Mesenchymal stem cell (in vitro differentiated cells and primary cell): ENCODE results near the gene ACOX1.

Source experiments
- DNase-seq: peaks from one replicate; pipeline ENCODE4 v3.0.0-alpha.2; 2013
- H2AFZ ChIP-seq: one replicate; pipeline ENCODE4 v1.6.1; 2013; ENCODE audit warnings: low read depth, mild to moderate bottlenecking, control low read depth, inconsistent platforms, low read length, moderate library complexity
- H2AK5ac ChIP-seq: 2 replicates; pipeline ENCODE4 v1.6.1; 2013; ENCODE audit warnings: low read length, moderate library complexity, mild to moderate bottlenecking, inconsistent platforms; ENCODE audit not compliant: severe bottlenecking
- H2BK120ac ChIP-seq: one replicate; pipeline ENCODE4 v1.6.1; 2013; ENCODE audit warnings: low read depth, mild to moderate bottlenecking, inconsistent platforms, low read length, moderate library complexity
- H2BK12ac ChIP-seq, 2 experiments: one replicate each; pipeline ENCODE4 v1.6.1; 2013; ENCODE audit warnings: inconsistent platforms in 2 of 2, low read length in 2 of 2, mild to moderate bottlenecking in 2 of 2, moderate library complexity in 2 of 2, control low read depth in 1 of 2
- H2BK15ac ChIP-seq: one replicate; pipeline ENCODE4 v1.6.1; 2013; ENCODE audit warnings: mild to moderate bottlenecking, low read depth, inconsistent platforms; ENCODE audit not compliant: poor library complexity, severe bottlenecking
- H2BK5ac ChIP-seq: 2 replicates; pipeline ENCODE4 v1.6.1; 2013; ENCODE audit warnings: low read depth, mild to moderate bottlenecking, low read length, control low read depth, inconsistent platforms; ENCODE audit not compliant: poor library complexity, severe bottlenecking
- H3K14ac ChIP-seq, 2 experiments: one replicate each; pipeline ENCODE4 v1.6.1; 2013; ENCODE audit warnings: inconsistent platforms in 2 of 2, low read length in 2 of 2, control low read depth in 1 of 2, mild to moderate bottlenecking in 1 of 2, moderate library complexity in 1 of 2
- H3K18ac ChIP-seq, 2 experiments: one replicate each; pipeline ENCODE4 v1.6.1; 2013; ENCODE audit warnings: inconsistent platforms in 2 of 2, low read length in 2 of 2, control low read depth in 1 of 2, low read depth in 1 of 2, mild to moderate bottlenecking in 1 of 2
- H3K23ac ChIP-seq, 2 experiments: one replicate each; pipeline ENCODE4 v1.6.1; 2013; ENCODE audit warnings: inconsistent platforms in 2 of 2, low read length in 2 of 2, mild to moderate bottlenecking in 2 of 2, moderate library complexity in 2 of 2, control low read depth in 1 of 2
- H3K27ac ChIP-seq: 2 replicates; pipeline ENCODE4 v1.5.1; 2013; ENCODE audit warnings: mild to moderate bottlenecking, moderate library complexity, low read length, control low read depth, inconsistent platforms; ENCODE audit not compliant: poor library complexity, severe bottlenecking
- H3K27me3 ChIP-seq, 2 experiments: 2 replicates each; pipeline versions ENCODE4 v1.6.1 to v1.7.0; 2013; ENCODE audit warnings: low read length in 2 of 2, mild to moderate bottlenecking in 2 of 2, moderate library complexity in 2 of 2, control low read depth in 1 of 2, inconsistent platforms in 1 of 2; ENCODE audit not compliant: control insufficient read depth in 1 of 2, insufficient read depth in 1 of 2
- H3K36me3 ChIP-seq, 2 experiments: 2 replicates each; pipeline versions ENCODE4 v1.6.1 to v1.7.0; 2013; ENCODE audit warnings: low read length in 2 of 2, control low read depth in 1 of 2, inconsistent platforms in 1 of 2, low read depth in 1 of 2, mild to moderate bottlenecking in 1 of 2; ENCODE audit not compliant: insufficient read depth in 2 of 2, control insufficient read depth in 1 of 2
- H3K4ac ChIP-seq, 2 experiments: one replicate each; pipeline ENCODE4 v1.6.1; 2013; ENCODE audit warnings: inconsistent platforms in 2 of 2, low read length in 2 of 2, mild to moderate bottlenecking in 2 of 2, moderate library complexity in 2 of 2, control low read depth in 1 of 2, low read depth in 1 of 2
- H3K4me1 ChIP-seq: 2 replicates; pipeline ENCODE4 v1.6.1; 2013; ENCODE audit warnings: low read depth, low read length, control low read depth; ENCODE audit not compliant: control insufficient read depth, insufficient read depth
- H3K4me2 ChIP-seq: 2 replicates; pipeline ENCODE4 v1.6.1; 2013; ENCODE audit warnings: low read length, mild to moderate bottlenecking, inconsistent platforms; ENCODE audit not compliant: poor library complexity, severe bottlenecking
- H3K4me3 ChIP-seq, 2 experiments: 2 replicates each; pipeline versions ENCODE4 v1.5.1 to v1.7.0; 2013; ENCODE audit warnings: low read length in 2 of 2, mild to moderate bottlenecking in 2 of 2, control low read depth in 1 of 2, low read depth in 1 of 2; ENCODE audit not compliant: insufficient read depth in 1 of 2
- H3K79me1 ChIP-seq: replicated peaks from 2 replicates; pipeline ENCODE4 v1.6.1; 2013; ENCODE audit warnings: mild to moderate bottlenecking, control low read depth, low read length, inconsistent platforms; ENCODE audit not compliant: poor library complexity, severe bottlenecking
- H3K9ac ChIP-seq: 2 replicates; pipeline ENCODE4 v1.7.0; 2013; ENCODE audit warnings: mild to moderate bottlenecking, low read length, moderate library complexity
- H3K9me3 ChIP-seq: 2 replicates; pipeline ENCODE4 v1.7.0; 2013; ENCODE audit warnings: mild to moderate bottlenecking, low read length; ENCODE audit not compliant: control insufficient read depth
- H4K8ac ChIP-seq: one replicate; pipeline ENCODE4 v1.6.1; 2013; ENCODE audit warnings: inconsistent platforms, mild to moderate bottlenecking, low read length, moderate library complexity
- H4K91ac ChIP-seq: one replicate; pipeline ENCODE4 v1.6.1; 2013; ENCODE audit warnings: mild to moderate bottlenecking, low read length, inconsistent platforms
- WGBS: methylation state at CpG from one replicate; pipeline ENCODE4 v1.1.7; 2013; ENCODE audit warnings: mixed read lengths; 5-methylcytosine and 5-hydroxymethylcytosine counted together

The ACOX1 gene

GRCh38 chr17:75927286-75927922 is 51.6 kb downstream of the ACOX1 start:
- Histone ChIP-seq H2AFZ (no peak overlapping the region), H3K27me3 (no peaks in the 10 kb centered on the region), H3K9me3 (no peaks in the 10 kb centered on the region), H3K4ac (no peak overlapping the region), H2BK15ac (no peak overlapping the region), H4K91ac (no peak overlapping the region), H2BK5ac (no peak overlapping the region), H3K79me1 (no peaks in the 10 kb centered on the region), H2BK120ac (no peak overlapping the region), H2AK5ac (no peak overlapping the region), H4K8ac (no peak overlapping the region), H3K4me3 (no peak overlapping the region), H3K18ac (no peak overlapping the region), H3K27ac (no peak overlapping the region), H3K4me2 (no peak overlapping the region), H3K14ac (no peak overlapping the region), H3K23ac (no peak overlapping the region), H3K9ac (no peak overlapping the region), H3K36me3 (peaks cover 18 to 45% of the 10 kb centered on the region in 2 experiments), H2BK12ac (no peak overlapping the region), H3K4me1 (no peaks in the 10 kb centered on the region)
- DNase-seq, result peak; percentile 23
- 84% methylated on average over 6 of the region's 6 CpGs for WGBS

DNA sequence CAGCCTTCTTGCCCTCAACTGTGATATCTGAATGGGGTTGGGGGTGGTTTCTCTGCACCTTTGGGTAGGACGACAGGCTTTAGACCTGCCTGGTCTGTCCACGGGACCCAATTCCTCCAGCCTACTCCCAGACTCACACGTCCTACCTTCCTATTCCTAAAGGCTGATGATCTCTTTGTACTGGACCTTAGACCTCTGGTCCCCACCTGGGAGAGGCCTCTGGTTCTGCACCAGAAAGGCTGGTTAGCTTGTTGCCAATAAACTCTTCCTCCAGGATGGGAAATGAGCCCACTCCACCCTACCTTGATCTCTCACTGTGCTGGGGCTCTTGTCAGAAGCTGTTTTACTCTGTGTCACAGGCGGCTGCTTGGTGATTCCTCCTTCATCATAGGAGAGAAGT is 52.5 kb downstream of the ACOX1 start:
- Histone ChIP-seq H3K4me2 (no peak overlapping the region), H3K36me3 (peaks cover 24 to 50% of the 10 kb centered on the region in 2 experiments), H2AFZ (no peak overlapping the region), H2BK5ac (no peak overlapping the region), H3K9me3 (no peaks in the 10 kb centered on the region), H3K4me3 (no peak overlapping the region), H2AK5ac (no peak overlapping the region), H2BK15ac (no peak overlapping the region), H3K4me1 (no peaks in the 10 kb centered on the region), H3K27ac (no peak overlapping the region), H2BK12ac (no peak overlapping the region), H3K27me3 (no peaks in the 10 kb centered on the region), H2BK120ac (no peak overlapping the region), H3K23ac (no peak overlapping the region), H3K18ac (no peak overlapping the region), H3K14ac (no peak overlapping the region), H3K9ac (no peak overlapping the region), H3K4ac (no peak overlapping the region), H4K91ac (no peak overlapping the region), H3K79me1 (no peaks in the 10 kb centered on the region), H4K8ac (no peak overlapping the region)
- no peak for DNase-seq
- 91% methylated on average over 4 of the region's 4 CpGs for WGBS

GRCh38 chr17:75925912-75926311 is 53.1 kb downstream of the ACOX1 start:
- no peak overlapping the region for H3K4me3 ChIP-seq
- no peaks in the 10 kb centered on the region for H3K79me1 ChIP-seq
- WGBS, result 97% methylated on average over 15 of the region's 15 CpGs
- H3K18ac ChIP-seq, result no peak overlapping the region
- peaks cover 24 to 46% of the 10 kb centered on the region in 2 experiments for H3K36me3 ChIP-seq
- no peak overlapping the region for H3K23ac ChIP-seq
- no peaks in the 10 kb centered on the region for H3K9me3 ChIP-seq
- no peaks in the 10 kb centered on the region for H3K27me3 ChIP-seq
- H2AFZ ChIP-seq, result no peak overlapping the region
- H3K4me2 ChIP-seq, result no peak overlapping the region
- no peak overlapping the region for H4K91ac ChIP-seq
- no peaks in the 10 kb centered on the region for H3K4me1 ChIP-seq
- no peak for DNase-seq
- no peak overlapping the region for H3K27ac ChIP-seq
- H3K9ac ChIP-seq, result no peak overlapping the region
- no peak overlapping the region for H4K8ac ChIP-seq
- no peak overlapping the region for H2BK12ac ChIP-seq
- H2BK15ac ChIP-seq, result no peak overlapping the region
- no peak overlapping the region for H3K4ac ChIP-seq
- H2BK5ac ChIP-seq, result no peak overlapping the region
- no peak overlapping the region for H2BK120ac ChIP-seq
- no peak overlapping the region for H3K14ac ChIP-seq
- no peak overlapping the region for H2AK5ac ChIP-seq

GRCh38 chr17:75925103-75925502 is 53.9 kb downstream of the ACOX1 start:
- no peaks in the 10 kb centered on the region for H3K79me1 ChIP-seq
- H3K4ac ChIP-seq, result no peak overlapping the region
- H3K27ac ChIP-seq, result no peak overlapping the region
- no peak overlapping the region for H4K8ac ChIP-seq
- H2BK12ac ChIP-seq, result no peak overlapping the region
- H3K9ac ChIP-seq, result no peak overlapping the region
- no peaks in the 10 kb centered on the region for H3K27me3 ChIP-seq
- H3K4me1 ChIP-seq, result peaks cover under 1% of the 10 kb centered on the region
- H2BK5ac ChIP-seq, result no peak overlapping the region
- H2AFZ ChIP-seq, result no peak overlapping the region
- H3K9me3 ChIP-seq, result no peaks in the 10 kb centered on the region
- no peak overlapping the region for H2BK120ac ChIP-seq
- WGBS, result 96% methylated on average over 10 of the region's 11 CpGs
- no peak overlapping the region for H3K18ac ChIP-seq
- H3K36me3 ChIP-seq, result peaks cover 25 to 45% of the 10 kb centered on the region in 2 experiments
- no peak overlapping the region for H3K4me3 ChIP-seq
- H3K4me2 ChIP-seq, result no peak overlapping the region
- H3K23ac ChIP-seq, result no peak overlapping the region
- H2BK15ac ChIP-seq, result no peak overlapping the region
- no peak overlapping the region for H2AK5ac ChIP-seq
- no peak overlapping the region for H4K91ac ChIP-seq
- no peak overlapping the region for H3K14ac ChIP-seq
- DNase-seq, result no peak
